GM19324 (cell line): ENCODE results near the gene DNAJB13.
A peak's percentile ranks its signal among the peaks of the same experiment; 100 is the strongest.
"Not testable (repeated sequence)": the region's sequence is repeated elsewhere in the genome, so short reads cannot be mapped to it uniquely, and the experiment has no call there.

Source experiments
- ATAC-seq: cut with Tn5 transposase; IDR thresholded peaks from one replicate; pipeline ENCODE4 v1.9.1; 2021; ENCODE audit warnings: mild to moderate bottlenecking, moderate library complexity; ENCODE audit not compliant: unreplicated experiment, low FRiP score

DNAJB13 gene

GRCh38 chr11:73950869-73951710, at the start of gene DNAJB13:
Gene DNAJB13, plus strand, starts transcription at chr11:73951026. Its CDS starts 44 bp downstream, at chr11:73951070.
- ATAC-seq = peak; percentile 49

GRCh38 chr11:73902303-73902702, 48.5 kb upstream of the DNAJB13 start:
- ATAC-seq = no peak

GRCh38 chr11:73907191-73907590, 43.6 kb upstream of the DNAJB13 start:
- ATAC-seq = no peak

GRCh38 chr11:73912026-73912425, 38.8 kb upstream of the DNAJB13 start:
- no peak for ATAC-seq

- ATAC-seq = no peak
Measured at GRCh38 chr11:73913472-73913871, 37.4 kb upstream of the DNAJB13 start.

- ATAC-seq = no peak
Measured at GRCh38 chr11:73914284-73914683, 36.5 kb upstream of the DNAJB13 start.

GRCh38 chr11:73916435-73916834, 34.4 kb upstream of the DNAJB13 start:
- ATAC-seq = no peak

- no peak for ATAC-seq
Measured at GRCh38 chr11:73921180-73921579, 29.6 kb upstream of the DNAJB13 start.

GRCh38 chr11:73929388-73929787, 21.4 kb upstream of the DNAJB13 start:
- ATAC-seq = no peak

GRCh38 chr11:73931039-73931645, 19.7 kb upstream of the DNAJB13 start:
- no peak for ATAC-seq

- ATAC-seq = no peak
Measured at GRCh38 chr11:73931951-73932350, 18.9 kb upstream of the DNAJB13 start.

- ATAC-seq = no peak
Measured at GRCh38 chr11:73932781-73933180, 18.0 kb upstream of the DNAJB13 start.

GRCh38 chr11:73936047-73936446, 14.8 kb upstream of the DNAJB13 start:
- not testable (repeated sequence) for ATAC-seq

GRCh38 chr11:73939096-73939495, 11.7 kb upstream of the DNAJB13 start:
- ATAC-seq = no peak

GRCh38 chr11:73940801-73941570, 9.8 kb upstream of the DNAJB13 start:
- ATAC-seq = no peak

GRCh38 chr11:73942010-73942409, 8.8 kb upstream of the DNAJB13 start:
- ATAC-seq = no peak

- no peak for ATAC-seq
Measured at GRCh38 chr11:73944085-73944484, 6.7 kb upstream of the DNAJB13 start.

- no peak for ATAC-seq
Measured at GRCh38 chr11:73944901-73945300, 5.9 kb upstream of the DNAJB13 start.

GRCh38 chr11:73945396-73945795, 5.4 kb upstream of the DNAJB13 start:
- ATAC-seq = no peak

- no peak for ATAC-seq
Measured at GRCh38 chr11:73946798-73947458, 3.9 kb upstream of the DNAJB13 start.

GRCh38 chr11:73949246-73949645, 1.6 kb upstream of the DNAJB13 start:
- ATAC-seq = no peak
